ENCODE data around the gene TAF13. TPM values are rescaled to one million over a fixed set of nuclear protein-coding genes. Genes with fewer than 3 reads are reported as not detected.
A peak's percentile ranks its signal among the peaks of the same experiment; 100 is the strongest.

The TAF13 gene
- total and polyA plus RNA-seq, 9 of the 15 experiments (the other 6 are each of a cell fraction or from before 2014, with no cell fraction given): 14.9 to 77.2 (median 38.7) TPM

DNA sequence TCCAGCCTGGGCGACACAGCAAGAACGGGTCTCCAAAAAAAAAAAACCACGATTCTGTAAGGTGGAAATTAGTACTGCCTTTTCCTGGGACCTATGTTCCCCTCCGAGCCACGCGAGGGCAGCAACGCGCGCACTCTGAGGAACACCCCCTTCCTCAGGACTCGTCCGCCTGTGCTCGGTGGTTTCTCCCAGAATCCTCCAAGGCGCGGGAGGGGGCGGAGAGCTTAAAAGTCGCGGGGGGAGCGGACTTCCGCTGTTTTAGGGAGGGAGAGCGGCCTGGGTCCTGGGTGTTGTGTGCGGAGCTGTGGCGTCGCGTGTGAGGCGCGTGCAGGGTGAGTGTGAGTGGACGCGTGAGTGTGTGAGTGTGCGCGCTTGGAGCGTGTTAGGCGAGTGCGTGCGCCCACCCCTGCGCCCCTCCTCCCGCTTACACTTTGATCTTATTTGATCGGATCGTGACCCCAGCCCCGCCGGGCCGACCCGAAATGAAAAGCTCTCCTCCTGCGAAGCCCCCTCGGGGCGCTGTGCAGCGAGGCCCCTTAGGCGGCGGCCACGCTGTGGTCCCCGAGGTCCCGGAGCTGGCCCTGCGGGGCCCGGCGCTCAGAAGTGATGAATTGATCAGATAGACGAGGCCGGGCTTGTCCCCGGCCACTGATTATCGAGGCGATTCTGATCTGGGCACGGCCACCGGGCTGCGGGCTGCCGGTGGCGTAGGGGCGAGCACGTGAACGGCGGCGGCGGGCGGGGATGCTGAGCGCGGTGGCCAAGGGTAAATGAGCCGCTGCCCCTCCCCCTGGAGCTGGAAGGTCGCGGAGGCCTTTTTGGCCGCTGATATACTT is 24.4 kb upstream of the TAF13 start (continued):
- TF ChIP-seq ZBTB5 (IDR thresholded peaks at IDR 0.05): no peak
- no peak for TF ChIP-seq PHB2 (IDR thresholded peaks at IDR 0.05; ENCODE audit: low read depth)
- TF ChIP-seq, protein P1, sequence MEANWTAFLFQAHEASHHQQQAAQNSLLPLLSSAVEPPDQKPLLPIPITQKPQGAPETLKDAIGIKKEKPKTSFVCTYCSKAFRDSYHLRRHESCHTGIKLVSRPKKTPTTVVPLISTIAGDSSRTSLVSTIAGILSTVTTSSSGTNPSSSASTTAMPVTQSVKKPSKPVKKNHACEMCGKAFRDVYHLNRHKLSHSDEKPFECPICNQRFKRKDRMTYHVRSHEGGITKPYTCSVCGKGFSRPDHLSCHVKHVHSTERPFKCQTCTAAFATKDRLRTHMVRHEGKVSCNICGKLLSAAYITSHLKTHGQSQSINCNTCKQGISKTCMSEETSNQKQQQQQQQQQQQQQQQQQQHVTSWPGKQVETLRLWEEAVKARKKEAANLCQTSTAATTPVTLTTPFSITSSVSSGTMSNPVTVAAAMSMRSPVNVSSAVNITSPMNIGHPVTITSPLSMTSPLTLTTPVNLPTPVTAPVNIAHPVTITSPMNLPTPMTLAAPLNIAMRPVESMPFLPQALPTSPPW (CRISPR knock-in tag; IDR thresholded peaks at IDR 0.05): peak; percentile 100
- peak; percentile 86 for TF ChIP-seq NFIC (IDR thresholded peaks at IDR 0.05)
- TF ChIP-seq ZNF76 (CRISPR knock-in tag; IDR thresholded peaks at IDR 0.05; ENCODE audit: borderline replicate concordance): peak; percentile 93
- no peak for TF ChIP-seq PPARD (CRISPR knock-in tag; IDR thresholded peaks at IDR 0.05)
- TF ChIP-seq ZBTB43 (CRISPR knock-in tag; IDR thresholded peaks at IDR 0.05): peak; percentile 96
- no peak for TF ChIP-seq ZNF3 (CRISPR knock-in tag; IDR thresholded peaks at IDR 0.05)
- peak; percentile 65 for TF ChIP-seq ATF4 (CRISPR knock-in tag; IDR thresholded peaks at IDR 0.05)
- no peak for TF ChIP-seq FOS (IDR thresholded peaks at IDR 0.05; ENCODE audit: extremely low read depth, insufficient read length)
- TF ChIP-seq, protein P2, sequence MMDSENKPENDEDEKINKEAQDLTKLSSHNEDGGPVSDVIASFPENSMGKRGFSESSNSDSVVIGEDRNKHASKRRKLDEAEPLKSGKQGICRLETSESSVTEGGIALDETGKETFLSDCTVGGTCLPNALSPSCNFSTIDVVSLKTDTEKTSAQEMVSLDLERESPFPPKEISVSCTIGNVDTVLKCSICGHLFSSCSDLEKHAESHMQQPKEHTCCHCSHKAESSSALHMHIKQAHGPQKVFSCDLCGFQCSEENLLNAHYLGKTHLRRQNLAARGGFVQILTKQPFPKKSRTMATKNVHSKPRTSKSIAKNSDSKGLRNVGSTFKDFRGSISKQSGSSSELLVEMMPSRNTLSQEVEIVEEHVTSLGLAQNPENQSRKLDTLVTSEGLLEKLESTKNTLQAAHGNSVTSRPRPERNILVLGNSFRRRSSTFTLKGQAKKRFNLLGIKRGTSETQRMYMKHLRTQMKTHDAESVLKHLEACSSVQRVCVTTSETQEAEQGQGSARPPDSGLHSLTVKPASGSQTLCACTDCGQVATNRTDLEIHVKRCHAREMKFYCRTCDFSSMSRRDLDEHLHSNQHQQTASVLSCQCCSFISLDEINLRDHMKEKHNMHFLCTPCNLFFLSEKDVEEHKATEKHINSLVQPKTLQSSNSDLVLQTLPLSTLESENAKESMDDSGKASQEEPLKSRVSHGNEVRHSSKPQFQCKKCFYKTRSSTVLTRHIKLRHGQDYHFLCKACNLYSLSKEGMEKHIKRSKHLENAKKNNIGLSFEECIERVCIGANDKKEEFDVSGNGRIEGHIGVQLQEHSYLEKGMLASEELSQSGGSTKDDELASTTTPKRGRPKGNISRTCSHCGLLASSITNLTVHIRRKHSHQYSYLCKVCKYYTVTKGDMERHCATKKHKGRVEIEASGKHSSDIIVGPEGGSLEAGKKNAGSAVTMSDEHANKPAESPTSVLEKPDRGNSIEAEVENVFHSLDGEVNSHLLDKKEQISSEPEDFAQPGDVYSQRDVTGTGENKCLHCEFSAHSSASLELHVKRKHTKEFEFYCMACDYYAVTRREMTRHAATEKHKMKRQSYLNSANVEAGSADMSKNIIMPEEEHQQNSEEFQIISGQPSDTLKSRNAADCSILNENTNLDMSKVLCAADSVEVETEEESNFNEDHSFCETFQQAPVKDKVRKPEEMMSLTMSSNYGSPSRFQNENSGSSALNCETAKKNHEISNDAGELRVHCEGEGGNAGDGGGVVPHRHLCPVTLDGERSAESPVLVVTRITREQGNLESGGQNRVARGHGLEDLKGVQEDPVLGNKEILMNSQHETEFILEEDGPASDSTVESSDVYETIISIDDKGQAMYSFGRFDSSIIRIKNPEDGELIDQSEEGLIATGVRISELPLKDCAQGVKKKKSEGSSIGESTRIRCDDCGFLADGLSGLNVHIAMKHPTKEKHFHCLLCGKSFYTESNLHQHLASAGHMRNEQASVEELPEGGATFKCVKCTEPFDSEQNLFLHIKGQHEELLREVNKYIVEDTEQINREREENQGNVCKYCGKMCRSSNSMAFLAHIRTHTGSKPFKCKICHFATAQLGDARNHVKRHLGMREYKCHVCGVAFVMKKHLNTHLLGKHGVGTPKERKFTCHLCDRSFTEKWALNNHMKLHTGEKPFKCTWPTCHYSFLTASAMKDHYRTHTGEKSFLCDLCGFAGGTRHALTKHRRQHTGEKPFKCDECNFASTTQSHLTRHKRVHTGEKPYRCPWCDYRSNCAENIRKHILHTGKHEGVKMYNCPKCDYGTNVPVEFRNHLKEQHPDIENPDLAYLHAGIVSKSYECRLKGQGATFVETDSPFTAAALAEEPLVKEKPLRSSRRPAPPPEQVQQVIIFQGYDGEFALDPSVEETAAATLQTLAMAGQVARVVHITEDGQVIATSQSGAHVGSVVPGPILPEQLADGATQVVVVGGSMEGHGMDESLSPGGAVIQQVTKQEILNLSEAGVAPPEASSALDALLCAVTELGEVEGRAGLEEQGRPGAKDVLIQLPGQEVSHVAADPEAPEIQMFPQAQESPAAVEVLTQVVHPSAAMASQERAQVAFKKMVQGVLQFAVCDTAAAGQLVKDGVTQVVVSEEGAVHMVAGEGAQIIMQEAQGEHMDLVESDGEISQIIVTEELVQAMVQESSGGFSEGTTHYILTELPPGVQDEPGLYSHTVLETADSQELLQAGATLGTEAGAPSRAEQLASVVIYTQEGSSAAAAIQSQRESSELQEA (IDR thresholded peaks at IDR 0.05; ENCODE audit: low read depth): no peak
- peak; percentile 97 for TF ChIP-seq RNF2 (IDR thresholded peaks at IDR 0.05)
- no peak for TF ChIP-seq ZNF668 (CRISPR knock-in tag; IDR thresholded peaks at IDR 0.05)
- no peak for TF ChIP-seq ZNF589 (CRISPR knock-in tag; IDR thresholded peaks at IDR 0.05; ENCODE audit: low read depth)
